ENCODE data around the gene RAB19.
"Not testable (repeated sequence)": the region's sequence is repeated elsewhere in the genome, so short reads cannot be mapped to it uniquely, and the experiment has no call there.

The RAB19 gene

DNA sequence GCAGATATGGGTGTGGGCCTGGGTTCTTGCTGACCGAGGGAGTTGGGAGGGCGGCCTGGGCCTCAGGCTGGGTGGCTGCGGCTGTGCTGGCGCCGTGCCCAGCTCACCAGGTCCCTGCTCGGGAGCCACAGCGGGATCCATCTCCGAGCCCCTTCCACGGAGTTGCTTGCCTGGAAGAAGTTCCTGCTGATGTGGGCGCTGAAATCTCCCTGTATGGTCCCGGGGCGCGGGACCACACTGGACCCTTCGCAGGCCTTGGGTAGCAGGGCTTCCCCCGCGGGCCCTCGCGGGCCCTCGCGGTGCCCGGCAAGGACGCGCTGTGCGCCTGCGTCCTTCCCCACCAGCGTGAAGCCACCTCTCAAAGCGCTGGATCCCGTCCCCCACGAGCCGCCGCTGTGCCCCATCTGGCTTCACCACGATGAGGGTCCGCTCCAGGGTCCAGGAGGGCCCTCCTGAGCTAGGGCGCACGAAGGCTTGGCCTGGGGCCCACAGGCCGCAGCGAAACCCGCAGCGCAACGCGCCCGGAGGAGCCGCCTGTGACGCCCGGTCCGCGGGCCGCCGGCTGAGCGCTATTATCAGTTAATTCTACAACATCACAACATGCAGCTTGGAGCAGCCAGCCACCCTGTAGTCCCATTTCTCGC is 31.5 kb downstream of the RAB19 start:
- no peak for DNase-seq (ENCODE audit: insufficient read length)
- no peak for FAIRE-seq
- TF ChIP-seq TAF1 (IDR thresholded peaks at IDR 0.05; ENCODE audit: borderline replicate concordance, low read depth, low read length) (no peak), POLR2AphosphoS5 (IDR thresholded peaks at IDR 0.05; ENCODE audit: low read depth, low read length) (no peak), POLR2A (IDR thresholded peaks at IDR 0.05; ENCODE audit: low read depth, low read length) (no peak)

DNA sequence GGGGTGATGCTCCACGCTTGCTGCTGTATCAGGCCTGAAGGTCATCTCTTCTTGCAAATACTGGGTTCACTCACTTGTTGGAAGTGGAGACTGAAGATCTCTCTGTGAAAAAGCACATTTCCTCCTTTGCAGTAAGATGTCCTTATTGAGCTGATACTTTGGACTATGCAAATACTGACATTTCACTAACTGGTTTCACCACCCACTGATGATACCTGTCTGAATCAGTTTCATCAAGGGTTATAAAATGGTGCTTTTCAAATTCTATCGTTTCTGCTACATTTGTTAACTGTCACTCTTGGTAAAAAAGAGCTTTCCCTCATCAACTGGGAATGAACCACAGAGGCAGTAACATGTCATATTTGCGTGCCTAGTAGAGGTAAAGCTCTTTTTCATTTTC is 35.5 kb downstream of the RAB19 start:
- FAIRE-seq: no peak
- DNase-seq (ENCODE audit: insufficient read length): no peak
- TF ChIP-seq TAF1 (IDR thresholded peaks at IDR 0.05; ENCODE audit: borderline replicate concordance, low read depth, low read length): no peak

DNA sequence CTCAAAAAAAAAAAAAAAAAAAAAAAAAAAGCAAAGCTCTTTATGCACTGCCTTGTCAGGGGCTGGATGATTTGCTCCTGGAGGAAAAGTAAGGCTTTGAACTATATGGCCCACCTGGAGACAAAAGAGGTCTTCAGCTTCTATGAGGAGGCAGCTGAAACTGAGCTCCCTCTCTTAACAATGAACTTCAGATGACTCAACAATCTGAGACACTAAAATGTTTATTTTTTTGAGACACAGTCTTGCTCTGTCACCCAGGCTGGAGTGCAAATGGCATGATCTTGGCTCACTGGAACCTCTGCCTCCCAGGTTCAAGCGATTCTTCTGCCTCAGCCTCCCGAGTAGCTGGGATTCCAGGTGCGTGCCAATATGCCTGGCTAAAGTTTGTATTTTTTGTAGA is 36.7 kb downstream of the RAB19 start:
- no peak for DNase-seq (ENCODE audit: insufficient read length)
- FAIRE-seq: no peak
- TF ChIP-seq POLR2AphosphoS5 (IDR thresholded peaks at IDR 0.05; ENCODE audit: low read depth, low read length) (no peak), TAF1 (IDR thresholded peaks at IDR 0.05; ENCODE audit: borderline replicate concordance, low read depth, low read length) (no peak), POLR2A (IDR thresholded peaks at IDR 0.05; ENCODE audit: low read depth, low read length) (no peak)

DNA sequence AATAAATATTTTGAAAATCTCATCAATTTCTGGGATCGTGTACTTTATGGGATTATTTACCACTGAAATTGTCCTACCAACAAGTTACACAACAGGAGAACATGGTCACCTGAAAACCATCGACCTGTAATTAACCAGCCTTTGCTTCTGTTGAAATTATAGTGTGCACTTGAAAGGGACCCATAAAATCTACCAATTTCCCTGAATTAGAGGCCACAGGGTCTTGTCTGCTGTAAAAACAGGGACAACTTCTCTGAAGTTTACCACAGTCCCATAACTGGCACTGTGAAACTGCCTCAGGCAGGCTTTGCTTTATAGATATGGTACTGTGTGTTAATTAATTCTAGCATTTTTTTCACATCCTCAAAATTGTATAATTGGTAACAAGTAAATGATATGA is 37.7 kb downstream of the RAB19 start:
- FAIRE-seq (no peak), DNase-seq (ENCODE audit: insufficient read length) (no peak)
- TF ChIP-seq POLR2A (IDR thresholded peaks at IDR 0.05; ENCODE audit: low read depth, low read length) (no peak), POLR2AphosphoS5 (IDR thresholded peaks at IDR 0.05; ENCODE audit: low read depth, low read length) (no peak), TAF1 (IDR thresholded peaks at IDR 0.05; ENCODE audit: borderline replicate concordance, low read depth, low read length) (no peak)

DNA sequence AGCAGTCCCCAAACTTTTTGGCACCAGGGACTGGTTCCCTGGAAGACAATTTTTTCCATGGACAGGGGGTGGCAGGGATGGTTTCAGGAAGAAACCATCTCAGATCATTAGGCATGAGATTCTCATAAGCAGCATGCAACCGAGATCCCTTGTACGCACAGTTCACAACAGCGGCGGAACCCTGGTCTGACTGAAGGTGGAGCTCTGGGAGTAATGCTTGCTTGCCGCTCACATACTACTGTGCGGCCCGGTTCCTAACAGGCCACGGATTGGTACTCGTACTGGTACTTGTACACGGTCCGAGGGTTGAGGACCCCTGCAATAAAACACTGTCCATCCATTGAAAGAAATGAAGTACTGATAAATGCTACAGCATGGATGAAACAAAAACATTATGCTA is 42.6 kb downstream of the RAB19 start:
- FAIRE-seq (no peak), DNase-seq (ENCODE audit: insufficient read length) (no peak)
- TF ChIP-seq POLR2A (IDR thresholded peaks at IDR 0.05; ENCODE audit: low read depth, low read length) (no peak), POLR2AphosphoS5 (IDR thresholded peaks at IDR 0.05; ENCODE audit: low read depth, low read length) (no peak), TAF1 (IDR thresholded peaks at IDR 0.05; ENCODE audit: borderline replicate concordance, low read depth, low read length) (no peak)

DNA sequence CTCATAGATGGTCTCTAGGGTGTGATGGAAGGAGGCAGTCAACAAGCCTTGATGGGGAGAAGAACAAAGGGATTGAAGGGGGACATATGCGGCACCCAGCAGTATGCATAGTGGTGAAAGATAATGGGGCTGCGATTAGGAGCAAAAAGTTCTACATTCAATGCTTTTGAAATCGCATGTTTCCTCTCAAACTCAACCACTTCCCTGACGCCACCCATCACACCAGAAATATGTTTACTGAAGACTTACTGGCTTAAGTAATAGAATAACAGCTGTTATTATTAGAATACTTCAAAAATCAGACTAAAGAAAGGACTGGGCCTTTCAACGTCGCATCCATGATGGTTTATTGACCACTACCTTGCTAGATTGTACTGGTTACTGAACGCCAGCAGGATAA is 44.0 kb downstream of the RAB19 start:
- no peak for FAIRE-seq
- TF ChIP-seq TAF1 (IDR thresholded peaks at IDR 0.05; ENCODE audit: borderline replicate concordance, low read depth, low read length): no peak
- TF ChIP-seq POLR2AphosphoS5 (IDR thresholded peaks at IDR 0.05; ENCODE audit: low read depth, low read length): no peak
- no peak for TF ChIP-seq POLR2A (IDR thresholded peaks at IDR 0.05; ENCODE audit: low read depth, low read length)
- no peak for DNase-seq (ENCODE audit: insufficient read length)

DNA sequence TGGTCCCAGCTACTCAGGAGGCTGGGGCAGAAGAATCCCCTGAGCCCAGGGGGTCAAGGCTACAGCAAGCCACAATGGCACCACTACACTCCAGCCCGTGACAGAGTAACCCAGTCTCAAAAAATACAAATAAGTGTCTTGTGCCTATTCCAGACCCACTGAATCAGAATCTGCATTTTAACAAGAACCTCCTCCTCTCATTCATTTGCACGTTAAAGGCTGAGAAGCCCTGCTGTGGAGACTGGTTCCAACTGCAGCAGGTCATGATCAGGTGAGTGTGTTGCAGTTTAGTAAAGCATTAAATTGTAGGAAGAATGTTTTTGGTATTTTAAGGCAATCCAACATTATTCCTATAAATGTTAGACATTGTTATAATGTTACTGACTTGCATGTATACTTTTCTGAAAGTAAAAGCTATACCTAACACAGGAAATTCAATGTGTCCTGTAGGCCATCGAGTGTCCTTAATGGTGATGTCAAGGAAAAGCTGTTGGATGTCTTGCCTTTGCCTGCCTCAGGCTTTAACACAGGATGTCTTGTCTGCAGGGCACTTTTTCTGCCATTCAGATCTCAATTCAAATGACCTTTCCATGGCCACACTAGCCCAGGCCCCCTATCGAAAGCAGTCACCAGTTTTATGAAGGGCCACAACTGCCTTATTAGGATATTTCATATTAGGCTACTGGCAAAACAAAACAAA is 45.1 kb downstream of the RAB19 start:
- DNase-seq (ENCODE audit: insufficient read length) (no peak), FAIRE-seq (no peak)
- TF ChIP-seq TAF1 (IDR thresholded peaks at IDR 0.05; ENCODE audit: borderline replicate concordance, low read depth, low read length) (no peak), POLR2AphosphoS5 (IDR thresholded peaks at IDR 0.05; ENCODE audit: low read depth, low read length) (no peak), POLR2A (IDR thresholded peaks at IDR 0.05; ENCODE audit: low read depth, low read length) (no peak)

DNA sequence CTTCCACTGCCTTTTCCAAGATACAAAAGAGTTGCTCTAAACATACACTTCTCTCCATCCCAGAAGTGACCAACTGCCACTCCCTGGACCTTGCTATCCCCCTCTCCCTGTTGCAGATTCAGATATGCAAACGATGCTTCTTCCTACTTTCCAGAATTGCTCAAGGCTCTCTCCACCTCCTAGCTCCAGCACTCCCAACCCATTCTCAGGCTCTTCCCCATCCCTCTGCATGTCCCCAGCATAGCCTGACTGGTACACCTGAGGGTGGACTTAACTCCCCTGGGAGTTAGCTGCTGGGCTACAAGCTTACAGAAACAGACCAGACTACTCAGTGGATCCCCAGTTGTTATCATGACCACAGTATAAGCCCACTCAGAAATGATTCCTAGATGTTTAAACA is 47.9 kb downstream of the RAB19 start:
- no peak for FAIRE-seq
- TF ChIP-seq POLR2A (IDR thresholded peaks at IDR 0.05; ENCODE audit: low read depth, low read length): no peak
- TF ChIP-seq POLR2AphosphoS5 (IDR thresholded peaks at IDR 0.05; ENCODE audit: low read depth, low read length): no peak; the same call in 1 of the 2 replicates
- no peak for TF ChIP-seq TAF1 (IDR thresholded peaks at IDR 0.05; ENCODE audit: borderline replicate concordance, low read depth, low read length)
- DNase-seq (ENCODE audit: insufficient read length): no peak

DNA sequence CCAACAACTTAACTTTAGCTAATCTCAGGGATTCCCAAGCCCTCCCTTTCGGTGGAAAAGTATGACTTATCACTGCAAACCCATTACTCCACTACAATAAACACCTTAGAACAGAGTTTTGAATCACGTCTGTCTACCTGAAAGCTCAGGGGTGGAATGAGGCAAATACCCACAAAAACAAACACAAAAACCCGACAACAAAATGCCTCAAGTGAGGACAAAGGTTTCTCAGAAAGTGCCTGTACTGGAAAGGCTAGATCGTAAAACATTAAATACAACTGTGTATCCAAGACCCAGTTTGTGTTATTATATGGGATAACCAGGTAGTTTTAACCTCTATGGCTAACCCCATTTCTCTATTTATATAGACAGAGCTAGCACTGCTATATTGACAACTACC is 49.4 kb downstream of the RAB19 start:
- FAIRE-seq (no peak), DNase-seq (ENCODE audit: insufficient read length) (no peak)

DNA sequence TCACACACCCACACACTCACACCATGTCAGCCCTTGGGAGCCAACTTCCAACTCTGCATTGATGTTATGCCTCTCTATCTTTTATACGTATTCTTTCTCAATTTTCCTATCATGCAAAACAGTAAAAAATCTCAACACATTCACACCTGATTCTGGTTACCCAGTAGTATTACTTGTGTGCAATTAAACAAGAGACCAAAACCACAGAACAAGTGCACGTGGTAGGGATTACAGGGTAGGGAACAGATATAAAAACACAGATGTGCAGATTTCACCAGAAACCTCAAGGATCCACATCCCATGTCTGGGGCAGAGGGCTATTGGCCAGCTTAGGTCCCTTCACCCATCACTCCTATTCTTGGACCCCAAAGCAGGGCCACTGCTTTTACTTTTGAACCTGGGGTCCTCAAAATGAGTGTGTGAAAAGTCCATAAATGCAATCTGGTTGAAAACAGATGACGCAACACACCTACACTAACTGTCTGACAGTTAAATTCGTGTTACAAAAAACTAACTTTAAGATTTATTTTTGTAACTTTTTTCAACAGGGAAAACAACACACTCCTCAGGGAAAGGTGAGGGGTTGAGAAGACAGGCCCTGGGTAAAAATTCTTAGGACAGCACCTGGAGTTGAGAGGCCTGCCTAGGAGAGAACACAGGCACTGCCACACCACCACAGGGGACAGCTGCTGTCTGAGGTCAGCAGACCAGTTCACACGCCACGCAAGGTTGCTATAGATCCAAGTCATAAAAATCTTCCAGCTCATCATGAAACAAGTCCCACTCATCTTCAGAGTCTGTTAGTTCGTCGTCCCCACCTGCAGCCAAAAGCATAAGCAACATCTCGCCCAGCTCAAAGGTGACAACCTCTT is 50.2 kb downstream of the RAB19 start:
- not testable (repeated sequence) for FAIRE-seq; DNase-seq (ENCODE audit: insufficient read length)

More for the DNA sequence above, 49.4 kb downstream of the RAB19 start:
- TF ChIP-seq TAF1 (IDR thresholded peaks at IDR 0.05; ENCODE audit: borderline replicate concordance, low read depth, low read length): no peak
- no peak for TF ChIP-seq POLR2AphosphoS5 (IDR thresholded peaks at IDR 0.05; ENCODE audit: low read depth, low read length)
- no peak for TF ChIP-seq POLR2A (IDR thresholded peaks at IDR 0.05; ENCODE audit: low read depth, low read length)

DNA sequence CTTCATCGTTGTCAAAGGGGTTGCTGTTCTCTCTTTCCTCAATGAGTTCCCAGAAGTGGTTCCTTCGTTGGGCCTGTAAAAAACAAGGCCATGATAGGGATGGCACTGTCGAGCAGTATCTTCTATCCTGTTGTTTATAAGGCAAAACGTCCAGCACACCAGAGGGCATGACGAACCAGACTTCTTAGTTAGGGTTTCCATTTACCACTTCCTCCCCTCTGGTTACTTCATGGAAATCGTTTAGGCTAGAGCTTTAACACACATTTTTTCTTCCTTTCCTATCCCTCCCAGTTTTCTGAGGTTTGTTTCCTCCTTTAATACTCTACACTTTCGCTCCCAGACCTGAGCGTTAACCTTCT is 50.8 kb downstream of the RAB19 start:
- peak; percentile 30 for FAIRE-seq
- no peak for DNase-seq (ENCODE audit: insufficient read length)
- no peak for TF ChIP-seq TAF1 (IDR thresholded peaks at IDR 0.05; ENCODE audit: borderline replicate concordance, low read depth, low read length)
- no peak for TF ChIP-seq POLR2AphosphoS5 (IDR thresholded peaks at IDR 0.05; ENCODE audit: low read depth, low read length)
- no peak for TF ChIP-seq POLR2A (IDR thresholded peaks at IDR 0.05; ENCODE audit: low read depth, low read length)

DNA sequence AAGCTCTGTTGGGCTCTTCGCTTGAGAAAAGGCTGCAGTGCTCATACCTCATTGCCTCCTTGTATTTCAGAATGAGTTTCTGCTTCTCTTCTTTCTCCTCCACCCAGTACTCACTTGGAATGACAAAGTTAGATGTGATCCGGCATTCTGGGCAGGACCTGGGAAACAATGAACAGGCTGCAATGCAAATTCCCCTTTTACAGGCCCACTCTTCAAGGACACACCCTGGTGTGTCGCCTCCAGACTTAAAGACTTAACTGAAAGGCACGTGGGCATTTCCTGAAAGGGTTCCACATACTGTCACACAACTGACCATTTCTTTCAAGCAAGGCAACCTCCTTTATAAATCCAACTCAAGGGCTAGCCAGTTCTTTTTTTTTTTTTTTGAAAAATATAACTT is 51.9 kb downstream of the RAB19 start:
- TF ChIP-seq TAF1 (IDR thresholded peaks at IDR 0.05; ENCODE audit: borderline replicate concordance, low read depth, low read length) (no peak), POLR2AphosphoS5 (IDR thresholded peaks at IDR 0.05; ENCODE audit: low read depth, low read length) (no peak), POLR2A (IDR thresholded peaks at IDR 0.05; ENCODE audit: low read depth, low read length) (no peak)
- DNase-seq (ENCODE audit: insufficient read length): no peak
- FAIRE-seq: no peak
